Activated CD4-positive, alpha-beta T cell treated with anti-CD3 and anti-CD28 coated beads for 36 hours (primary cell): Measurements from ENCODE around the gene ZNF23. TPM values are rescaled to one million over a fixed set of nuclear protein-coding genes. Genes with fewer than 3 reads are reported as not detected.

Experiments
- ATAC-seq: fragments of 200-7000 bp; cut with Tn5 transposase; one replicate; pipeline ENCODE4 v1.10.0; 2021; ENCODE audit warnings: mild to moderate bottlenecking, moderate library complexity
- CTCF ChIA-PET: fragments of 350-600 bp; sonication (Branson Sonifier 250); formaldehyde crosslinking; loops from one replicate; lab custom pipeline; 2021; ENCODE audit warnings: antibody characterized with exemption; lab: Charles Lee
- POLR2A ChIA-PET: fragments of 350-600 bp; sonication (Branson Sonifier 250); formaldehyde crosslinking; loops from one replicate; lab custom pipeline; 2021; ENCODE audit warnings: antibody characterized with exemption, inconsistent platforms; lab: Charles Lee
- DNase-seq: peaks from one replicate; pipeline ENCODE4 v3.0.0-alpha.2; 2020
- H3K27ac Mint-ChIP-seq: one replicate; pipeline ENCODE4 v1.8.0; 2021; ENCODE audit warnings: mixed read lengths
- H3K27me3 Mint-ChIP-seq: one replicate; pipeline ENCODE4 v1.8.0; 2021; ENCODE audit warnings: mixed read lengths
- H3K36me3 Mint-ChIP-seq: one replicate; pipeline ENCODE4 v1.8.0; 2021; ENCODE audit warnings: low read depth, mixed read lengths
- H3K4me1 Mint-ChIP-seq: one replicate; pipeline ENCODE4 v1.8.0; 2021; ENCODE audit warnings: mixed read lengths
- H3K4me3 Mint-ChIP-seq: one replicate; pipeline ENCODE4 v1.8.0; 2021; ENCODE audit warnings: mild to moderate bottlenecking, moderate library complexity, mixed read lengths
- H3K9me3 Mint-ChIP-seq: one replicate; pipeline ENCODE4 v1.8.0; 2021; ENCODE audit warnings: low read depth, mixed read lengths
- intact Hi-C, 2 experiments: fragments of 100-400 bp; cut with DNase I in 1 of 2; cut with micrococcal nuclease in 1 of 2; formaldehyde crosslinking; loops; one replicate each; pipeline versions ENCODE4 v1.14.2 to v1.15.1; 2022 to 2024; cut with DNase I, micrococcal nuclease
- total RNA-seq, 2 experiments: library from RNA; stranded (reverse); gene quantifications; one replicate each; pipeline ENCODE4 v1.2.3, GENCODE V29; 2021

Gene ZNF23
- total RNA-seq, 2 experiments from 2014 or later: 9.6 to 10.9 TPM

DNA sequence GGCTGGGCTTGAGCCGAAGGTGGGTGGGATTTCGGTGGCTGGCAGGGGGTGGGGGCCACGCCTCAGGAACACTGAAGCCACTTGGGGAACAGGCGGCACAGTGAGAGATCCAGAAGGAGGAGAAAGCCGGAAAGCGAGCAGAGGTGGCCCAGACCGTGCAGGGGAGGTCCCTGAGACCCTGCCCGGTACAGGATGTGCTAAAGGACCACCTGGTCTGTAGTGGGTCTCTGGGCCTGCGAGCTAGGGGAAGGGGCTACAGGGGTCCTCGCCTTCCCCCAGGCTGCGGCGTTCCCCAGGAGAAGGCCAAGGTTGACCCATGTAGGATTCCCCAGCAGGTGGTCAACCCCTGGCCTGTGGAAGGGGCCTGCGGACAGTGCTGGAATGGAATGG, 20.0 kb downstream of the ZNF23 start, which contains the start of gene TLE7:
Gene TLE7, minus strand, starts transcription at position 4 of the 390 bp plus-strand sequence. CDS start 8,730 bp downstream, outside the sequence.
- no peak for DNase-seq
- Mint-ChIP-seq H3K4me3 (no peak within 1 kb of the TSS), H3K9me3 (peaks cover 15% of the 10 kb centered on the region), H3K36me3 (peaks cover 3% of the 10 kb centered on the region), H3K27ac (no peak within 1 kb of the TSS), H3K4me1 (no peaks in the 10 kb centered on the region), H3K27me3 (peaks cover 19% of the 10 kb centered on the region)
- CTCF ChIA-PET: no interaction called here
- POLR2A ChIA-PET: no interaction called here
- intact Hi-C loops: loop anchor here in 1 of 2 experiments (5.0 kb wide), 1 partner anchor 55 kb away; no protein-coding TSS in a partner anchor
- ATAC-seq: no peak

DNA sequence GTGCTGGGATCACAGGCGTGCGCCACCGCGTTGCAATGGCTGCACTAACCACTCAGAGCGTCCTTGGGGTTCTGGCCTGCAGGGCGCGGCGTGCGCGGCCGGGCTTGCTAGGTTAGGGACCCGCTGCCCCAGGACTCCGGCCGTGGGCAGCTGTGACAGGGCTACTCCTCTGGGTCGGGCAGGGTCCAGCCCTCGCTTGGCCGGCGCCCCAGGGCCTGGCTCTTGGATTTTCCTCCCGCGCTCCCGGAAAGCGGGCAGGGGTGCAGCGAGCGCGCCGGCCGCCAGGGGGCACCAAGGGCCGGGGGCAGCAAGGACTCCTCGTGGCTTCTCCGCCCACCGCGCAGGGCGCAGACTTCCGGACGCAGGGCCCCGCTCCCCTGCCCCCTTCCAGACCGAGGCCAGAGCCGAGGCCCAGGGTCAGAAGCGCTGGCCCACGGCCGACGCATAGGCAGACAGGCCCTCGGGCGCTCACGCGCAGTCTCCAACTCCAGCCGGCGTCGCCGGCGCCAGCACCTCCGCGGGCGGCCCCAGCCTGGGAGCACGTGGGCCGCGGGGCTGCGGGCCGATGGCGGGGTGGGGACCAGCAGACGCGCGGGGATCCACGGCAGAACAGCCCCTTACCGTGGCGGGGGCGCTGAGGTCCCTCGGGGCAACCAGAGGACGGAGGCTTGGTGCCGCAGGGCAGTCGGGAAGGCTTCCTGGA, 20.5 kb downstream of the ZNF23 start:
- peaks cover 15% of the 10 kb centered on the region for H3K9me3 Mint-ChIP-seq
- no peak overlapping the region for H3K27ac Mint-ChIP-seq
- H3K36me3 Mint-ChIP-seq: peaks cover 3% of the 10 kb centered on the region
- H3K4me3 Mint-ChIP-seq: no peak overlapping the region
- ATAC-seq (peak; percentile 64), DNase-seq (peak; percentile 70)
- POLR2A ChIA-PET: no interaction called here
- peaks cover 21% of the 10 kb centered on the region for H3K27me3 Mint-ChIP-seq
- intact Hi-C loops: loop anchor here (1.0 to 5.0 kb wide), 3 partner anchors 56 to 169 kb away; no protein-coding TSS in a partner anchor
- CTCF ChIA-PET: no interaction called here
- no peaks in the 10 kb centered on the region for H3K4me1 Mint-ChIP-seq

DNA sequence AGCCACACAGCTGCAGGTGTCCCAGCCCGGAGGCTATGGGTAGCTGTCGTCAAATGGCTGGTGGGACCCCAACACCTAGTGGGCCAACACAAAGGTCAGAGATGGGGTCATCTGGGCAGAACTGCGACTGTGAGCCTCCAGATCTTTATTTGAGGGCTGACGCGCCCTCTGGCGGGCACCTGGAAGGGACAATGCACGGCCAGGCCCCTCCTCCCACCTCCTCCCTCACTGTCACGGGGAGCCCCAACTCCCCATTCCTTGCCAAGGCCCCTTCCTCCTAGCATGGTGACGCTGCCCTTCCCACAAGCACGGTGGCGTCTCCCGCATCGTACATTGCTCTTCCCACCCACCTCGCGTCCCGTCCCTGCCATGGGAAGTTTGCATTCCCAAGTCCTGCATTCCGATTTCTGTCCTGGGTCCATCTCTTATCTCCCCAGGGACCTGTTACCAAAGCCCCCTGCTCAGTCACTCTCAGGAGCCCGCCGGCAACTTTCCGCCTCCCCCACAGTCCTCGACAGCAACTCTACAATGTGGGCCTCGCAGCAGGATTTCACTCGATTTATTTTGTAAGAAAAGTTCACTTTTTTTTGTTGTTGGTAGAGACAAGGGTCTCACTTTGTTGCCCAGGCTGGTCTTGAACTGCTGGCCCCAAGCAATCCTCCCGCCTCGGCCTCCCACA, 21.2 kb downstream of the ZNF23 start:
- Mint-ChIP-seq H3K9me3 (peaks cover 13% of the 10 kb centered on the region), H3K27me3 (peaks cover 25% of the 10 kb centered on the region), H3K27ac (no peak overlapping the region), H3K4me1 (no peaks in the 10 kb centered on the region), H3K4me3 (no peak overlapping the region), H3K36me3 (peaks cover 3% of the 10 kb centered on the region)
- ATAC-seq (peak; percentile 59), DNase-seq (peak; percentile 56)
- intact Hi-C loops: loop anchor here (1.0 to 5.0 kb wide), 3 partner anchors 56 to 170 kb away; no protein-coding TSS in a partner anchor
- ChIA-PET CTCF (interaction anchor here (0.7 to 1.2 kb wide), 6 partner anchors 28 to 424 kb away, joined by 3 to 8 read pairs (median 3); no protein-coding TSS in a partner anchor), POLR2A (no interaction called here)

DNA sequence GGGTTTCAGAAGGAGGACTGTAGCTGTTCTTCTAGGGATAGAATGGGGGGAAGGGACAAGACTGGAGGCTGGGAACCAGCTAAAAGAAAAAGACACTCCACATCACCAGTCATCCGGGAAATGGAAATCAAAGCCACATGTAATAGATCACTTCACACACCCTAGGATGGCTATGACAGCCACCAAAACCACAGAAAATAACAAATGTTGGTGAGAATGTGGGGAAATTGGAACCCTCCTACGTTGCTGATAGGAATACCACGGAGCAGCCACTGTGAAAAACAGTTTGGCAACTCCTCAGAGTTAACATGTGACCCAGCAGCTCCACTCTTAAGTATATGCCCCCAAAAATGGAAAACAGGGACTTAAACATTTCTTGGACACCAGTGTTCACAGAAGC, 22.5 kb downstream of the ZNF23 start:
- peaks cover 5% of the 10 kb centered on the region for H3K9me3 Mint-ChIP-seq
- H3K4me1 Mint-ChIP-seq: no peaks in the 10 kb centered on the region
- CTCF ChIA-PET: interaction anchor here (0.6 to 1.4 kb wide), 4 partner anchors 21 to 427 kb away, joined by 3 to 8 read pairs (median 4); no protein-coding TSS in a partner anchor
- H3K27ac Mint-ChIP-seq: no peak overlapping the region
- intact Hi-C loops: no loop called here
- no peak for ATAC-seq
- peaks cover 25% of the 10 kb centered on the region for H3K27me3 Mint-ChIP-seq
- DNase-seq: no peak
- peaks cover 3% of the 10 kb centered on the region for H3K36me3 Mint-ChIP-seq
- H3K4me3 Mint-ChIP-seq: no peak overlapping the region
- POLR2A ChIA-PET: no interaction called here

DNA sequence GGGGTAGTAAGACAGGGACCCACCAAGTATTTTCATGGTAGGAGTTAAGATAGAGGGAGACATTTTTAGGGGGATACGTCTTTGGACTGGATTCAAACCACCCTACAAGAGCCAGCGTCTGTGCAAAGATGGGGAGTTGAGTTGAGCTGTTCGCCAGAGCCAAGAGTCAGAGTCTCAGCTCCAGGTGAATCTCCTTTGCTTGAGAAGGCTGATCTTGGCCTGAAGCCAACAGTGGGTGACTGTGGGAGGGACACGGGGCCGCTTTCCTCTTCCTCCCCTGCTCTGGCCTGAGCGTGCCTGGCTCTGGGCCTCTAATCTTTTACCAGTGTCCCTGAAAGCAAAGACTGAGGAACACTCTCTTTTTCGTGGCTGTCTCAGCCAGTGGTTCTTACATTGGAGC, 25.6 kb downstream of the ZNF23 start:
- peaks cover 27% of the 10 kb centered on the region for H3K27me3 Mint-ChIP-seq
- CTCF ChIA-PET: interaction anchor here (0.5 to 1.8 kb wide), 2 partner anchors 63 to 92 kb away, joined by 3 to 8 read pairs; no protein-coding TSS in a partner anchor
- intact Hi-C loops: no loop called here
- no peak overlapping the region for H3K27ac Mint-ChIP-seq
- no peaks in the 10 kb centered on the region for H3K9me3 Mint-ChIP-seq
- no peak for DNase-seq
- POLR2A ChIA-PET: no interaction called here
- no peaks in the 10 kb centered on the region for H3K4me1 Mint-ChIP-seq
- H3K36me3 Mint-ChIP-seq: no peaks in the 10 kb centered on the region
- no peak for ATAC-seq
- no peak overlapping the region for H3K4me3 Mint-ChIP-seq

DNA sequence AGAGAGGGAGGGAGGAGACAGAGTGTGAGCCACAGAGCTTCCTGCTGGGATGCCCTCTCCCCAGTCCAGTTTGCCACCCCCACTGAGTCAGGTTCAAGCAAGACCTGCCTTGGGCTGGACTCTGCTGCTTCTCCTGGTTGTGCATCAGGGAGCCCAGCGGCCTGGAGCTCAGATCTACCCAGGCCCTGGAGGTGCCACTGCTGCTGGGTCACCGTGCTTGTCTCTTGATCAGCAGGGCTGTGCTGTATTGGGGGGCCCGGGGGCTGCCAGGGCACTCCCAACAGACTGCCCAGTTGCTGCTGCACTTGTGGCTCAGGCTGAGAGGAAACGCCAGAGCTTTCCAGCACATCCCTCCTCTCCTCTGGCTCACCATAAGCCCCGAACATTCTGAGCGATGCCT, 29.1 kb downstream of the ZNF23 start:
- no peak overlapping the region for H3K4me3 Mint-ChIP-seq
- H3K27ac Mint-ChIP-seq: no peak overlapping the region
- no peak for ATAC-seq
- intact Hi-C loops: no loop called here
- H3K4me1 Mint-ChIP-seq: no peaks in the 10 kb centered on the region
- no peaks in the 10 kb centered on the region for H3K36me3 Mint-ChIP-seq
- no peaks in the 10 kb centered on the region for H3K9me3 Mint-ChIP-seq
- no peak for DNase-seq
- CTCF ChIA-PET: no interaction called here
- POLR2A ChIA-PET: no interaction called here
- H3K27me3 Mint-ChIP-seq: peaks cover 18% of the 10 kb centered on the region

DNA sequence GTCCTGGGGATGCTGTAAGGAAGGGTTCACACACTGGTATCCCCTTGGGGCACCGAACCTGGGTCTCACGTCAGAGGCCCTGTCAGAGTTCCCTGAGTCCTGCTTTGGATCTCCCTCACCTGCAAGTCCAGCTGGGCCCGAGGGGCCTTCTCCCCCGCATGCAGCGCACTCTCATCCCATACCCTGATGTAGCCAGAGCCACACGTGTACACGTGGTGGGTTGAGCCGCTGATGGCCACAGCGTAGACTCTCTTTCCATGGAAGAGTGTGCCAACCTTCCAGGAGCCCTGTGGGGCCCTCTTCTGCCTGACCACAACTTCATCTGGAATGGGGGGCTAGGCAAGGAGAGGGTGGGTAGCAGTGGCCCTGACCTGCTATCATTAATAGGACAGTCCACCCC, 30.1 kb downstream of the ZNF23 start:
- H3K27me3 Mint-ChIP-seq: peaks cover 19% of the 10 kb centered on the region

DNA sequence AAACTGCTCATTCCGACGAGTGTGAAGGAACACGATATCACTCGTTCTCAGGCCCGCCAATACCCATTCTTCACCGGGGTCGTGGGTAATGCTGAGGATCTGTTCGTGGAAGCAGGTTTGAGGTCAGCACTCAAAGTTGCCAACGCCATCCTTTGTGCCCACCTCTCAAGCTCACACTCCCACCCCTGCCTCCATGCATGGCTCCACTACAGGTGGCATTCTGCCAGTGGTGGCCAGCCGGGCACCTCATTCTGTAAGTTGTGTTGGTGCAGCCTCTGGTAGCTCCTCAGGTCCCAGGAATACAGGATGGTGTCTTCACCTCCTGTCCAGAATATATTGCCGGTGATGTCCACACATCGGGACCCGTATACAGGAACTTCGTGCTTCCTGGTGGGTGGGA, 30.9 kb downstream of the ZNF23 start:
- no peak overlapping the region for H3K27ac Mint-ChIP-seq
- no peak for DNase-seq
- intact Hi-C loops: no loop called here
- no peaks in the 10 kb centered on the region for H3K9me3 Mint-ChIP-seq
- peaks cover 21% of the 10 kb centered on the region for H3K27me3 Mint-ChIP-seq
- POLR2A ChIA-PET: no interaction called here
- CTCF ChIA-PET: no interaction called here
- H3K36me3 Mint-ChIP-seq: no peaks in the 10 kb centered on the region
- ATAC-seq: no peak
- no peaks in the 10 kb centered on the region for H3K4me1 Mint-ChIP-seq
- no peak overlapping the region for H3K4me3 Mint-ChIP-seq

More for the DNA sequence above, 30.1 kb downstream of the ZNF23 start:
- POLR2A ChIA-PET: no interaction called here
- CTCF ChIA-PET: interaction anchor here (0.5 kb wide), 1 partner anchor 145 kb away, joined by 3 read pairs; the partner anchor contains the start of gene TAT
- intact Hi-C loops: no loop called here
- no peak overlapping the region for H3K27ac Mint-ChIP-seq
- DNase-seq (no peak), ATAC-seq (no peak)
- H3K4me1 Mint-ChIP-seq: no peaks in the 10 kb centered on the region
- no peaks in the 10 kb centered on the region for H3K9me3 Mint-ChIP-seq
- H3K36me3 Mint-ChIP-seq: no peaks in the 10 kb centered on the region
- no peak overlapping the region for H3K4me3 Mint-ChIP-seq

DNA sequence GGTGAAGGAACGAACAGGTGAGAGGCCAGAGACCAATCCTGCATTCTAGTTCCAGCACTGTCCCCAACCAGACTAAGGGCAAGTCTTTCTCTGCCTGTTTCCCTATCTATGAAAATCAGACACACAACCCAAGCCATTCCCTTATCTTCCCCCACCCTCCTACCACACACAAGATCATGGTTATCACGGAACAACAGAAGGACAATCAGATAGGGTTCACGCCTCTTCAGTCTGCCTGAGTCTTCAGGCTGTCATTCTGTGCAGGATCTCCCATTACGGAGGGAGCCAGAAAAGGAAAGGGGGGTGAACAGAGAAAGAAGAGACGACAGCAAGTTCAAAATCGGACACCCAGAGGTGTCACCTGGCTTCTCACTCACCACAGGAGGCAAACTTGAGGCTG, 31.3 kb downstream of the ZNF23 start:
- POLR2A ChIA-PET: no interaction called here

DNA sequence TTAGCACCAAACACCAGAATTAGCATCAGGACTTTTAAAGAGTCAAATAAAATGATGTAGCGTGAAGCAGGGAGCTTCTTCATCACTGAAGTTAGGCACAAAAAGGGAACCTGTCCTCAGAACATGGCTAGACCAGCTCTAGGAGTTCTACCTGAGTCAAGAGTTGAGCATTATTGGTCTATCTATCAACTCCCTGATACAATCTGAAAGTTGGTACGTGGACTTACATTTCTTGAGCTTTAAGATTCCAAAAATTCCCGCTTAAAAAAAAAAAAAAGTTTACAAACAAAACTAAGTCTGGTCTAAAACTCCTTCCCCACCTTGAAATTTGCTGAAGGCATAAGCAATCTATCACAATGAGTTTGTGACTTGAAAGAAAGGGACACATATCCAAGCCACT, 32.5 kb downstream of the ZNF23 start:
- no peak overlapping the region for H3K27ac Mint-ChIP-seq
- no peaks in the 10 kb centered on the region for H3K4me1 Mint-ChIP-seq
- no peak overlapping the region for H3K4me3 Mint-ChIP-seq
- DNase-seq (no peak), ATAC-seq (no peak)
- ChIA-PET CTCF (interaction anchor here (0.6 to 3.1 kb wide), 6 partner anchors 17 to 1521 kb away, joined by 3 to 13 read pairs (median 4); no protein-coding TSS in a partner anchor), POLR2A (no interaction called here)
- H3K36me3 Mint-ChIP-seq: no peaks in the 10 kb centered on the region
- H3K9me3 Mint-ChIP-seq: no peaks in the 10 kb centered on the region
- H3K27me3 Mint-ChIP-seq: peaks cover 33% of the 10 kb centered on the region
- intact Hi-C loops: no loop called here

More for the DNA sequence above, 31.3 kb downstream of the ZNF23 start:
- Mint-ChIP-seq H3K4me3 (no peak overlapping the region), H3K9me3 (no peaks in the 10 kb centered on the region), H3K4me1 (no peaks in the 10 kb centered on the region), H3K36me3 (no peaks in the 10 kb centered on the region), H3K27me3 (peaks cover 24% of the 10 kb centered on the region), H3K27ac (no peak overlapping the region)
- intact Hi-C loops: no loop called here
- CTCF ChIA-PET: no interaction called here
- ATAC-seq (no peak), DNase-seq (no peak)

DNA sequence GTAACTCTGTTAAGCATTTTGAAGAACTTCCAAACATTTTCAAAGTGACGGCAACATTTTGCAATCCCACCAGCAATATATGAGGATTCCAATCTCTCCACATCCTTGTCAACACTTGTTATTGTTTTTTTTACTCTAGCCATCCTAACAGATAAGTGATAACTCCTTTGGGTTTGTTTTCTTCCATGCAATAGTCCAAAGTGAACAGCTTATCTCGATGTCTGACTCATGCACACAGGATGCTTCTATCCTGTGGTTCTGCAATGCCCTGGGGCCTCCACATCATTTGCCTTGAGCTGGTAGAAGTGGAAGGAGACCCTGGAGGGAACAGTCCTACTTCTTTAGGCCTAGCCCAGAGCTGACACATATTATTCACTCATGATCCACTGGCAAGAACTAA, 33.2 kb downstream of the ZNF23 start:
- no peak for DNase-seq
- intact Hi-C loops: no loop called here
- Mint-ChIP-seq H3K4me3 (no peak overlapping the region), H3K36me3 (no peaks in the 10 kb centered on the region), H3K27ac (no peak overlapping the region), H3K9me3 (no peaks in the 10 kb centered on the region), H3K27me3 (peaks cover 37% of the 10 kb centered on the region), H3K4me1 (no peaks in the 10 kb centered on the region)
- no peak for ATAC-seq
- POLR2A ChIA-PET: no interaction called here
- CTCF ChIA-PET: interaction anchor here (0.6 to 3.1 kb wide), 6 partner anchors 16 to 1522 kb away, joined by 3 to 13 read pairs (median 4); no protein-coding TSS in a partner anchor
